Prostate gland (tissue), 2 donors: ENCODE measurements around the gene REM2. TPM values are rescaled to one million over a fixed set of nuclear protein-coding genes. Genes with fewer than 3 reads are reported as not detected.

Experiments used
- DNase-seq: peaks from one replicate; pipeline ENCODE4 v3.0.0-alpha.2; 2019; ENCODE audit warnings: low spot score
- H3K27ac ChIP-seq, 2 donors: fragments of 200-600 bp; sonication (generic); 2 replicates each; pipeline ENCODE4 v1.5.1; 2017 to 2019
- H3K27me3 ChIP-seq: fragments of 200-600 bp; sonication (generic); replicated peaks from 2 replicates; pipeline ENCODE4 v1.5.1; 2019; ENCODE audit not compliant: insufficient read depth
- H3K36me3 ChIP-seq, 2 donors: fragments of 200-600 bp; sonication (generic); 1 replicate in 1 of 2; 2 replicates in 1 of 2; pipeline versions ENCODE4 v1.5.1 to v1.8.1; 2017 to 2019
- H3K4me1 ChIP-seq: fragments of 200-600 bp; sonication (generic); replicated peaks from 2 replicates; pipeline ENCODE4 v1.5.1; 2019
- H3K4me3 ChIP-seq, 2 donors: fragments of 200-600 bp; sonication (generic); 2 replicates each; pipeline ENCODE4 v1.5.1; 2017 to 2019
- H3K9me3 ChIP-seq: fragments of 200-600 bp; sonication (generic); 2 replicates; pipeline ENCODE4 v1.5.1; 2017
- CTCF ChIP-seq, 4 experiments: fragments of 200-600 bp in 2 of 4; fragments of 450-650 bp in 2 of 4; sonication (generic) in 2 of 4; IDR thresholded peaks; 1 replicate in 3 of 4; 2 replicates in 1 of 4; pipeline ENCODE4 v1.5.1; 2016 to 2019; ENCODE audit warnings: antibody characterized with exemption in 4 of 4, mild to moderate bottlenecking in 2 of 4, moderate library complexity in 2 of 4
- POLR2A ChIP-seq: fragments of 450-650 bp; IDR thresholded peaks from one replicate; pipeline ENCODE4 v1.6.1; 2016; ENCODE audit warnings: antibody characterized with exemption, mild to moderate bottlenecking
- POLR2AphosphoS5 ChIP-seq: sonication (generic); formaldehyde crosslinking; IDR thresholded peaks from one replicate; pipeline ENCODE4 v1.6.1; 2017; ENCODE audit warnings: antibody characterized with exemption
- WGBS: methylation state at CpG from one replicate; pipeline ENCODE4 v1.1.5; 2018; 5-methylcytosine and 5-hydroxymethylcytosine counted together
- intact Hi-C: fragments of 100-400 bp; cut with DNase I; formaldehyde crosslinking; loops from one replicate; pipeline ENCODE4 v1.14.2; 2022
- total RNA-seq, 2 donors: library from RNA; depleted of rRNA; stranded (reverse); fragments of >200 nt; gene quantifications; one replicate each; pipeline ENCODE4 v1.1.0, GENCODE V29; 2016

The REM2 gene
- total RNA-seq, 2 donors from 2014 or later = 0.62 to 1.0 TPM

- Histone ChIP-seq H3K36me3 (no peaks in the 10 kb centered on the region), H3K4me1 (no peaks in the 10 kb centered on the region), H3K4me3 (no peak overlapping the region), H3K9me3 (no peaks in the 10 kb centered on the region), H3K27me3 (no peaks in the 10 kb centered on the region), H3K27ac (no peak overlapping the region)
- 77% methylated on average over 7 of the region's 7 CpGs for WGBS
- no peak for DNase-seq
- no peak for TF ChIP-seq POLR2A
- no peak for TF ChIP-seq CTCF (IDR thresholded peaks at IDR 0.05)
- no peak for TF ChIP-seq POLR2AphosphoS5
- intact Hi-C loops = no loop called here
Observed at GRCh38 chr14:22884076-22884737, 1.2 kb downstream of the REM2 start.

- Histone ChIP-seq H3K27me3 (no peaks in the 10 kb centered on the region), H3K4me3 (no peak overlapping the region), H3K27ac (no peak overlapping the region), H3K9me3 (no peaks in the 10 kb centered on the region), H3K4me1 (no peaks in the 10 kb centered on the region), H3K36me3 (no peaks in the 10 kb centered on the region)
- intact Hi-C loops = no loop called here
- no peak for DNase-seq
- no peak for TF ChIP-seq POLR2AphosphoS5
- TF ChIP-seq CTCF (IDR thresholded peaks at IDR 0.05) = no peak
- TF ChIP-seq POLR2A = no peak
- 90% methylated on average over 9 of the region's 11 CpGs for WGBS
Observed at GRCh38 chr14:22884738-22885523, 1.9 kb downstream of the REM2 start.

GRCh38 chr14:22885975-22886374, 3.0 kb downstream of the REM2 start:
- Histone ChIP-seq H3K4me3 (peak overlapping the region in 1 of 2 donors; percentile 41), H3K9me3 (no peaks in the 10 kb centered on the region), H3K27me3 (no peaks in the 10 kb centered on the region), H3K36me3 (no peaks in the 10 kb centered on the region), H3K27ac (peak overlapping the region in 1 of 2 donors; percentile 75), H3K4me1 (no peaks in the 10 kb centered on the region)
- intact Hi-C loops = no loop called here
- no peak for DNase-seq
- WGBS = 87% methylated on average over 21 of the region's 21 CpGs
- TF ChIP-seq CTCF (IDR thresholded peaks at IDR 0.05) (no peak), POLR2A (no peak), POLR2AphosphoS5 (no peak)

- TF ChIP-seq CTCF (IDR thresholded peaks at IDR 0.05) = peak in 2 of 4 experiments; percentile 4 to 21
- no peak for TF ChIP-seq POLR2AphosphoS5
- TF ChIP-seq POLR2A = peak; percentile 47
- WGBS = 3% methylated on average over 75 of the region's 77 CpGs
- peak overlapping the region; percentile 72 to 75 for H3K27ac ChIP-seq
- no peaks in the 10 kb centered on the region for H3K27me3 ChIP-seq
- H3K36me3 ChIP-seq = no peaks in the 10 kb centered on the region
- intact Hi-C loops = no loop called here
- H3K9me3 ChIP-seq = no peaks in the 10 kb centered on the region
- H3K4me1 ChIP-seq = no peaks in the 10 kb centered on the region
- H3K4me3 ChIP-seq = peak overlapping the region; percentile 41 to 45
- DNase-seq = peak; percentile 64
Observed at GRCh38 chr14:22886500-22887259, 3.7 kb downstream of the REM2 start.
